Transverse colon (tissue), 4 donors: ENCODE data around the gene PPFIA1.

Source experiments
- POLR2AphosphoS5 ChIP-seq, 3 donors: sonication (generic); formaldehyde crosslinking; IDR thresholded peaks; one replicate each; pipeline ENCODE4 v1.6.1; 2016; ENCODE audit warnings: antibody characterized with exemption in 3 of 3
- TF ChIP-seq, protein P1 (sequence below), 5 experiments: fragments of 200-600 bp in 3 of 5; fragments of 450-650 bp in 2 of 5; sonication (generic) in 3 of 5; IDR thresholded peaks; 1 replicate in 2 of 5; 2 replicates in 3 of 5; pipeline ENCODE4 v1.5.1; 2016 to 2017; ENCODE audit warnings: antibody characterized with exemption in 5 of 5, inconsistent platforms in 3 of 5, mild to moderate bottlenecking in 2 of 5, moderate library complexity in 1 of 5

DNA sequence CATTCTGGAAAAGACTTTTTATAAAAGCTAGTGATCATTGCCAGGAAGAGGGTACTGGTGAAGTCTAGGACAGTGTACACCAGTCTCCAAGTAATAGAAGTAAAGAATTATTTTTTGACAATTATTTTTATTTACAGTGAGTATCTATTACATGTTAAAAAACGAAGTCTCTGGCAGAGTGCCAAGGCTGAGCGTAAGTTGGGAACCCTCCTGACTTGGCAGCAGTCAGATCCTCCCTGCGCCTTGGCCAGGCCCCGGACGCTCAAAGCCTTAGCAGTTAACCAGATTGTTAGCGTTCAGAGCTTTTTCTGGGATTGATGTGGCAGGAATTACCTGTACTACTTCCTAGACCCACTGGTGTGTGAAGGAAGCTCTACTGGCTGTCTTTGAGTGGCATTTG lies 89.7 kb downstream of the PPFIA1 start:
- TF ChIP-seq, protein P1, sequence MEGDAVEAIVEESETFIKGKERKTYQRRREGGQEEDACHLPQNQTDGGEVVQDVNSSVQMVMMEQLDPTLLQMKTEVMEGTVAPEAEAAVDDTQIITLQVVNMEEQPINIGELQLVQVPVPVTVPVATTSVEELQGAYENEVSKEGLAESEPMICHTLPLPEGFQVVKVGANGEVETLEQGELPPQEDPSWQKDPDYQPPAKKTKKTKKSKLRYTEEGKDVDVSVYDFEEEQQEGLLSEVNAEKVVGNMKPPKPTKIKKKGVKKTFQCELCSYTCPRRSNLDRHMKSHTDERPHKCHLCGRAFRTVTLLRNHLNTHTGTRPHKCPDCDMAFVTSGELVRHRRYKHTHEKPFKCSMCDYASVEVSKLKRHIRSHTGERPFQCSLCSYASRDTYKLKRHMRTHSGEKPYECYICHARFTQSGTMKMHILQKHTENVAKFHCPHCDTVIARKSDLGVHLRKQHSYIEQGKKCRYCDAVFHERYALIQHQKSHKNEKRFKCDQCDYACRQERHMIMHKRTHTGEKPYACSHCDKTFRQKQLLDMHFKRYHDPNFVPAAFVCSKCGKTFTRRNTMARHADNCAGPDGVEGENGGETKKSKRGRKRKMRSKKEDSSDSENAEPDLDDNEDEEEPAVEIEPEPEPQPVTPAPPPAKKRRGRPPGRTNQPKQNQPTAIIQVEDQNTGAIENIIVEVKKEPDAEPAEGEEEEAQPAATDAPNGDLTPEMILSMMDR (IDR thresholded peaks at IDR 0.05) = no peak
- TF ChIP-seq POLR2AphosphoS5 (IDR thresholded peaks at IDR 0.05) = no peak
